Astrocyte (in vitro differentiated cells and primary cell): ENCODE data around the gene ADAMTSL2.

ENCODE experiments used
- EZH2 ChIP-seq: IDR thresholded peaks from 2 replicates; pipeline ENCODE4 v1.6.1; 2012; ENCODE audit warnings: mild to moderate bottlenecking, low read length, inconsistent platforms; ENCODE audit not compliant: insufficient read depth
- TF ChIP-seq, protein P1 (sequence below): IDR thresholded peaks from 2 replicates; pipeline ENCODE4 v1.5.1; 2011; ENCODE audit warnings: low read depth, mild to moderate bottlenecking, inconsistent platforms, low read length, moderate library complexity; ENCODE audit not compliant: insufficient read depth

DNA sequence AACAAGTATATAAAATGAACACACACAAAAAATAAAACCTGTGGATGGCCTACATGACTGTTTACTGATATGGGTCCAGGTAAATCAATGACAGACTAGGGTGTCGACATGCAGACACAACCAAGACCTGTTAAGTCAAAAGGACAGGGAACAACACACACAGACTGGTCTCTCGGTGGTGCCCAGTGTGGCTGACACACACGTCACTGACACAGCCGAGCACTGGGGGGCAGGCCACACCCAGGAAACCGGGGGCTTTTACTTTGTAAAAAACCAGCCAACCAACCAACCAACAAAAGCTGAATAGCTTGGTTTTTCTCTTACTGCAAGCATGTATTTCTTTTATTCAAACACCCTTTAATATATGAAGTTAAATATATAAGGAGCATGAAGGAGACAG lies 69.7 kb downstream of the ADAMTSL2 start:
- TF ChIP-seq, protein P1, sequence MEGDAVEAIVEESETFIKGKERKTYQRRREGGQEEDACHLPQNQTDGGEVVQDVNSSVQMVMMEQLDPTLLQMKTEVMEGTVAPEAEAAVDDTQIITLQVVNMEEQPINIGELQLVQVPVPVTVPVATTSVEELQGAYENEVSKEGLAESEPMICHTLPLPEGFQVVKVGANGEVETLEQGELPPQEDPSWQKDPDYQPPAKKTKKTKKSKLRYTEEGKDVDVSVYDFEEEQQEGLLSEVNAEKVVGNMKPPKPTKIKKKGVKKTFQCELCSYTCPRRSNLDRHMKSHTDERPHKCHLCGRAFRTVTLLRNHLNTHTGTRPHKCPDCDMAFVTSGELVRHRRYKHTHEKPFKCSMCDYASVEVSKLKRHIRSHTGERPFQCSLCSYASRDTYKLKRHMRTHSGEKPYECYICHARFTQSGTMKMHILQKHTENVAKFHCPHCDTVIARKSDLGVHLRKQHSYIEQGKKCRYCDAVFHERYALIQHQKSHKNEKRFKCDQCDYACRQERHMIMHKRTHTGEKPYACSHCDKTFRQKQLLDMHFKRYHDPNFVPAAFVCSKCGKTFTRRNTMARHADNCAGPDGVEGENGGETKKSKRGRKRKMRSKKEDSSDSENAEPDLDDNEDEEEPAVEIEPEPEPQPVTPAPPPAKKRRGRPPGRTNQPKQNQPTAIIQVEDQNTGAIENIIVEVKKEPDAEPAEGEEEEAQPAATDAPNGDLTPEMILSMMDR, result no peak
- TF ChIP-seq EZH2, result no peak
